ENCODE data around the gene INTS14. TPM values are rescaled to one million over a fixed set of nuclear protein-coding genes. Genes with fewer than 3 reads are reported as not detected.

The INTS14 gene
- total and polyA plus RNA-seq, 2 experiments from 2014 or later: 25.0 to 30.9 TPM

DNA sequence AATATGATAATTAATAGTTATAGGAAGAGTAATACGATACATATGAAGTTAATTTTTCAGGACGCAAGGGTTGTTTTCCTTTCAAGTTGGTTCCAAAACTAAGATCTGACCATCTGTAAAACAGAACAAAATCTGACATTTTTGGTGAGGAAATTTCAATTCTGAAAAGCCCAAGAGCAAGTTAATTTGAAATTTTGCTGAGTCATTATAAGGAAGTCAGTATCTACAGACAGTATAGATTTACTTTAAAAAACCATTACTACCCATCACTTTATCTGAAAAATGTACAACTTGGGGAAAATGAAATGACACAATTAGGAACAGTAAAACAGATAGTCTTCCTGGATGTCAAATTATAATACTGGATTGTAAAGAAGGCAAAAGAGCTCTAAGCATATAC lies 12.5 kb downstream of the INTS14 start:
- Histone ChIP-seq H3K27ac (no peak overlapping the region), H3K4me1 (ENCODE audit: low read depth) (no peaks in the 10 kb centered on the region), H3K9me3 (ENCODE audit: low read depth) (no peaks in the 10 kb centered on the region), H3K36me3 (peaks cover 54% of the 10 kb centered on the region), H3K4me3 (no peak overlapping the region), H3K27me3 (no peaks in the 10 kb centered on the region)
- DNase-seq (ENCODE audit: low read depth in 1 of 2, low spot score in 1 of 2): no peak
- TF ChIP-seq, protein P1, sequence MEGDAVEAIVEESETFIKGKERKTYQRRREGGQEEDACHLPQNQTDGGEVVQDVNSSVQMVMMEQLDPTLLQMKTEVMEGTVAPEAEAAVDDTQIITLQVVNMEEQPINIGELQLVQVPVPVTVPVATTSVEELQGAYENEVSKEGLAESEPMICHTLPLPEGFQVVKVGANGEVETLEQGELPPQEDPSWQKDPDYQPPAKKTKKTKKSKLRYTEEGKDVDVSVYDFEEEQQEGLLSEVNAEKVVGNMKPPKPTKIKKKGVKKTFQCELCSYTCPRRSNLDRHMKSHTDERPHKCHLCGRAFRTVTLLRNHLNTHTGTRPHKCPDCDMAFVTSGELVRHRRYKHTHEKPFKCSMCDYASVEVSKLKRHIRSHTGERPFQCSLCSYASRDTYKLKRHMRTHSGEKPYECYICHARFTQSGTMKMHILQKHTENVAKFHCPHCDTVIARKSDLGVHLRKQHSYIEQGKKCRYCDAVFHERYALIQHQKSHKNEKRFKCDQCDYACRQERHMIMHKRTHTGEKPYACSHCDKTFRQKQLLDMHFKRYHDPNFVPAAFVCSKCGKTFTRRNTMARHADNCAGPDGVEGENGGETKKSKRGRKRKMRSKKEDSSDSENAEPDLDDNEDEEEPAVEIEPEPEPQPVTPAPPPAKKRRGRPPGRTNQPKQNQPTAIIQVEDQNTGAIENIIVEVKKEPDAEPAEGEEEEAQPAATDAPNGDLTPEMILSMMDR (IDR thresholded peaks at IDR 0.05; ENCODE audit: low read depth, low read length): no peak

DNA sequence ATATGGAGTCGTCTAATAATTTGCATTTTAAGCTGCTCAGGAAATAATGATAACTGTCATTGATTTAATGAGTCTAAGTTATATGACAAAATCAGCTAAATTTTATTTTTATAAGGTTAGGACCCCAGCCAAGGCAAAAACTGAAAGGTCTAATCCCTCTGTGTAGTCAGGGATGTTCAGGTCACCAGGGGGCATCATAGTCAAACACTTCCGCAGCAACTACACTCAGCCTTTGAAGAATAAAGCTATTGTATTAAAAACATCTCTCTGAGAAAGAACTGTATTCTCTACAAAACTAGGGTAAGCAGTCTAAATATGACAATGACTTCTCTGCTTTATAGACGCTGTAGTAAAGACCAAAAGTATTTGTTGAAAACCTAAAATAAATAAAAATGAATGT lies 15.0 kb downstream of the INTS14 start:
- DNase-seq (ENCODE audit: low read depth in 1 of 2, low spot score in 1 of 2): peak; percentile 34 to 38

DNA sequence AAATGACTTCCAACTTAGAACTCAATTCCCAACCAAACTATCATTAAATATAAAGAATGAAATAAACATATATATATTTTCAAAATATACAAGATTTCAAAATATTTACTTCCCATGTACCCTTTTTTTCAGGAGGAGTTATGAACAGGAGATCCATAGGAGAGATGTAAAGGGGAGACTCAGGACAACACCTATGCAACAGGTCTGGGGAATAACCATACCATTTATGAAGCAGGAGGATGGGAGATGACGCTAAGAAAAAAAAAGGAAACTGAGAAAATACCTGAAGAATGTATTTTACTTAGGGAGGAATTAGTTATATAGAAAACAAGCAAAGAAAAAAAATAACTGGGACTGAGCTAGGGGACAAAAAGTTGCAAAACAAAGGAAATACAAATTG lies 23.8 kb downstream of the INTS14 start:
- no peak for DNase-seq (ENCODE audit: low read depth in 1 of 2, low spot score in 1 of 2)
- H3K4me3 ChIP-seq: no peak overlapping the region
- H3K36me3 ChIP-seq: peaks cover 54% of the 10 kb centered on the region
- H3K4me1 ChIP-seq (ENCODE audit: low read depth): no peaks in the 10 kb centered on the region
- TF ChIP-seq, protein P1 (IDR thresholded peaks at IDR 0.05; ENCODE audit: low read depth, low read length): no peak
- H3K27me3 ChIP-seq: no peaks in the 10 kb centered on the region
- H3K9me3 ChIP-seq (ENCODE audit: low read depth): no peaks in the 10 kb centered on the region
- no peak overlapping the region for H3K27ac ChIP-seq

More for the DNA sequence above, 15.0 kb downstream of the INTS14 start:
- Histone ChIP-seq H3K9me3 (ENCODE audit: low read depth) (no peaks in the 10 kb centered on the region), H3K4me1 (ENCODE audit: low read depth) (no peaks in the 10 kb centered on the region), H3K27me3 (no peaks in the 10 kb centered on the region), H3K4me3 (no peak overlapping the region), H3K36me3 (peaks cover 69% of the 10 kb centered on the region), H3K27ac (no peak overlapping the region)
- TF ChIP-seq, protein P1 (IDR thresholded peaks at IDR 0.05; ENCODE audit: low read depth, low read length): peak; percentile 44

DNA sequence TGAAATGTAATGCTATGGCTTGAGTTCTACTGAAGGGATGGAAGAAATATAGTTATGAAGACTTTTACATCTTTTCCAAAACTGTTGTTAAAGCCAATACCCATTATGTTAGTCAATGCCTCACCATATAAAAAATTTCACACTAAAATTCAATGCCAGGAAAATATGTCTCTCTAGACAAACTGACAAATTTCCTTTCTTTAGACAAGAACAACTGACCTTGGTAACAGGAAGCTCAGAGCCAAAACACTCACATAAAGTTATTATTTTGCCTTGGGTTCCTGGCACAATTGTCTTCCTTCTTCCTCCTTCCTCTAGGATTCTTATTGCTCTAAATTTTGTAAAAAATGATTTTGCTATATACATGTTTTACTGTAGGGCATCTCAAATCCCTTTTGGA lies 26.7 kb downstream of the INTS14 start:
- no peak overlapping the region for H3K4me3 ChIP-seq
- TF ChIP-seq, protein P1 (IDR thresholded peaks at IDR 0.05; ENCODE audit: low read depth, low read length): no peak
- no peaks in the 10 kb centered on the region for H3K27me3 ChIP-seq
- H3K36me3 ChIP-seq: peaks cover 59% of the 10 kb centered on the region
- no peak for DNase-seq (ENCODE audit: low read depth in 1 of 2, low spot score in 1 of 2)
- no peak overlapping the region for H3K27ac ChIP-seq
- H3K4me1 ChIP-seq (ENCODE audit: low read depth): no peaks in the 10 kb centered on the region
- H3K9me3 ChIP-seq (ENCODE audit: low read depth): no peaks in the 10 kb centered on the region

DNA sequence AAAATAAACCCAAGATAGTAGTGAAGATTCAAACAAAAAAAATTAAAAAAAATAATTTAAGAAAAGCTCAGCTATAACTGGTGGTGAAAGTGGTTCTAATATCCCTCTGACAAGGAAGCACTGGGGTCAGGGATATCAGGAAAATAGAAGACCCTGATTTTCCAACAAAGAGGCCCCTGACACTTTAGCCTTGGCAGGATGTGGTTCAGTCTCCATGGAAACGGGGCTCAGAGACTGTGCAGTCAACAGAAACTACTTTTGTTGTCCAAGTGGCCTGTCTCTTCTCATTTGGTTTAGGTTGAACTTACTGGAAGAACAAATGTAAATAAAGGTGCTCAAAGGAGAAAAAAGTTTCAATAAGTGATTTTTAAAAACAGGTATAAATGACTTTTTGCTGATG lies 27.2 kb downstream of the INTS14 start:
- peaks cover 60% of the 10 kb centered on the region for H3K36me3 ChIP-seq
- H3K9me3 ChIP-seq (ENCODE audit: low read depth): no peaks in the 10 kb centered on the region
- TF ChIP-seq, protein P1 (IDR thresholded peaks at IDR 0.05; ENCODE audit: low read depth, low read length): no peak
- no peak overlapping the region for H3K4me3 ChIP-seq
- H3K4me1 ChIP-seq (ENCODE audit: low read depth): no peaks in the 10 kb centered on the region
- no peak overlapping the region for H3K27ac ChIP-seq
- H3K27me3 ChIP-seq: no peaks in the 10 kb centered on the region
- peak in 1 of 2 donors; percentile 69 for DNase-seq (ENCODE audit: low read depth in 1 of 2, low spot score in 1 of 2)

DNA sequence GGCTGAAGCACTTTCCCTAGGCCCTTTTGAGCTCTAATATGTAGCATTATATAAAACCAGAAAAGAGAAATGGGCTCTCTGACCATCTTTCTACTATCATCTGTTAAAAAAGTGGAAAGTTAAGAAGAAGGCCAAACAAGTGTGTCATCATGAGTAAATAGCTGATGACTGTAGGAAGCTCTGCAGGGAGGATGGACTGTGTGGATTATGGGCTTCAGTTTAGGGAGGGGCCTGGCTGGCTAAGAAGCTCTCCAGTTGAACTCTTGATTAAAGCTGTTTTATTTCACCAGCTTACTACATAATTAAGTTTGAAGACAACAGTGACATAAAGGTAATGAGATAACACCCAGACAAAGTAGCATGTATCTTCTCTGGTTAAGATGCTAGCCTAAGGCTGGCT lies 30.6 kb downstream of the INTS14 start:
- Histone ChIP-seq H3K27ac (peak overlapping the region; percentile 47), H3K4me3 (no peak overlapping the region), H3K27me3 (no peaks in the 10 kb centered on the region), H3K9me3 (ENCODE audit: low read depth) (no peaks in the 10 kb centered on the region), H3K36me3 (peaks cover 72% of the 10 kb centered on the region), H3K4me1 (ENCODE audit: low read depth) (peaks cover 9% of the 10 kb centered on the region)
- peak in 1 of 2 donors; percentile 34 for DNase-seq (ENCODE audit: low read depth in 1 of 2, low spot score in 1 of 2)
- TF ChIP-seq, protein P1 (IDR thresholded peaks at IDR 0.05; ENCODE audit: low read depth, low read length): no peak

Data from cardiac muscle cell (in vitro differentiated cells and primary cell).